Prostate gland (tissue), 2 donors: ENCODE data around the gene CACYBP. TPM values are rescaled to one million over a fixed set of nuclear protein-coding genes. Genes with fewer than 3 reads are reported as not detected.

Experiments used
- DNase-seq: peaks from one replicate; pipeline ENCODE4 v3.0.0-alpha.2; 2019; ENCODE audit warnings: low spot score
- H3K27ac ChIP-seq, 2 donors: fragments of 200-600 bp; sonication (generic); 2 replicates each; pipeline ENCODE4 v1.5.1; 2017 to 2019
- H3K27me3 ChIP-seq: fragments of 200-600 bp; sonication (generic); replicated peaks from 2 replicates; pipeline ENCODE4 v1.5.1; 2019; ENCODE audit not compliant: insufficient read depth
- H3K36me3 ChIP-seq, 2 donors: fragments of 200-600 bp; sonication (generic); 1 replicate in 1 of 2; 2 replicates in 1 of 2; pipeline versions ENCODE4 v1.5.1 to v1.8.1; 2017 to 2019
- H3K4me1 ChIP-seq: fragments of 200-600 bp; sonication (generic); replicated peaks from 2 replicates; pipeline ENCODE4 v1.5.1; 2019
- H3K4me3 ChIP-seq, 2 donors: fragments of 200-600 bp; sonication (generic); 2 replicates each; pipeline ENCODE4 v1.5.1; 2017 to 2019
- H3K9me3 ChIP-seq: fragments of 200-600 bp; sonication (generic); 2 replicates; pipeline ENCODE4 v1.5.1; 2017
- CTCF ChIP-seq, 4 experiments: fragments of 200-600 bp in 2 of 4; fragments of 450-650 bp in 2 of 4; sonication (generic) in 2 of 4; IDR thresholded peaks; 1 replicate in 3 of 4; 2 replicates in 1 of 4; pipeline ENCODE4 v1.5.1; 2016 to 2019; ENCODE audit warnings: antibody characterized with exemption in 4 of 4, mild to moderate bottlenecking in 2 of 4, moderate library complexity in 2 of 4
- POLR2A ChIP-seq: fragments of 450-650 bp; IDR thresholded peaks from one replicate; pipeline ENCODE4 v1.6.1; 2016; ENCODE audit warnings: antibody characterized with exemption, mild to moderate bottlenecking
- POLR2AphosphoS5 ChIP-seq: sonication (generic); formaldehyde crosslinking; IDR thresholded peaks from one replicate; pipeline ENCODE4 v1.6.1; 2017; ENCODE audit warnings: antibody characterized with exemption
- WGBS: methylation state at CpG from one replicate; pipeline ENCODE4 v1.1.5; 2018; 5-methylcytosine and 5-hydroxymethylcytosine counted together
- intact Hi-C: fragments of 100-400 bp; cut with DNase I; formaldehyde crosslinking; loops from one replicate; pipeline ENCODE4 v1.14.2; 2022
- total RNA-seq, 2 donors: library from RNA; depleted of rRNA; stranded (reverse); fragments of >200 nt; gene quantifications; one replicate each; pipeline ENCODE4 v1.1.0, GENCODE V29; 2016

CACYBP gene
- total RNA-seq, 2 donors from 2014 or later = 151 to 199 TPM

GRCh38 chr1:175033953-175034352 lies 34.2 kb downstream of the CACYBP start:
- no peak for DNase-seq

GRCh38 chr1:175034775-175035174 lies 35.0 kb downstream of the CACYBP start:
- intact Hi-C loops = loop anchor here (5.0 kb wide), 2 partner anchors 113 to 283 kb away; no protein-coding TSS in a partner anchor
- WGBS = 62% methylated on average over 2 of the region's 2 CpGs

More at GRCh38 chr1:175033953-175034352, 34.2 kb downstream of the CACYBP start:
- no peak overlapping the region for H3K27ac ChIP-seq
- WGBS = 85% methylated on average over 4 of the region's 4 CpGs
- no peaks in the 10 kb centered on the region for H3K36me3 ChIP-seq
- H3K27me3 ChIP-seq = no peaks in the 10 kb centered on the region
- H3K9me3 ChIP-seq = no peaks in the 10 kb centered on the region
- intact Hi-C loops = loop anchor here (5.0 kb wide), 1 partner anchor 113 kb away; no protein-coding TSS in a partner anchor
- H3K4me3 ChIP-seq = no peak overlapping the region
- no peaks in the 10 kb centered on the region for H3K4me1 ChIP-seq
- TF ChIP-seq CTCF (IDR thresholded peaks at IDR 0.05) (no peak), POLR2AphosphoS5 (no peak), POLR2A (no peak)

GRCh38 chr1:175035865-175036264 lies 36.1 kb downstream of the CACYBP start:
- H3K27me3 ChIP-seq = no peaks in the 10 kb centered on the region
- DNase-seq = no peak
- H3K27ac ChIP-seq = no peak overlapping the region
- no peaks in the 10 kb centered on the region for H3K4me1 ChIP-seq
- intact Hi-C loops = loop anchor here (5.0 kb wide), 1 partner anchor 281 kb away; no protein-coding TSS in a partner anchor
- no peaks in the 10 kb centered on the region for H3K36me3 ChIP-seq
- 89% methylated on average over 6 of the region's 6 CpGs for WGBS
- TF ChIP-seq POLR2A (no peak), CTCF (IDR thresholded peaks at IDR 0.05) (no peak)
- no peak overlapping the region for H3K4me3 ChIP-seq
- H3K9me3 ChIP-seq = no peaks in the 10 kb centered on the region

More at GRCh38 chr1:175034775-175035174, 35.0 kb downstream of the CACYBP start:
- Histone ChIP-seq H3K36me3 (no peaks in the 10 kb centered on the region), H3K9me3 (no peaks in the 10 kb centered on the region), H3K27me3 (no peaks in the 10 kb centered on the region), H3K4me3 (no peak overlapping the region), H3K4me1 (no peaks in the 10 kb centered on the region), H3K27ac (no peak overlapping the region)
- no peak for DNase-seq
- TF ChIP-seq POLR2AphosphoS5 (no peak), POLR2A (no peak), CTCF (IDR thresholded peaks at IDR 0.05) (no peak)

- no peak for DNase-seq
- TF ChIP-seq CTCF (IDR thresholded peaks at IDR 0.05) = no peak
- TF ChIP-seq POLR2AphosphoS5 = no peak
- no peak for TF ChIP-seq POLR2A
- H3K27me3 ChIP-seq = no peaks in the 10 kb centered on the region
- no peak overlapping the region for H3K27ac ChIP-seq
- H3K4me3 ChIP-seq = no peak overlapping the region
- no peaks in the 10 kb centered on the region for H3K36me3 ChIP-seq
- H3K4me1 ChIP-seq = no peaks in the 10 kb centered on the region
- 59% methylated on average over 3 of the region's 3 CpGs for WGBS
- intact Hi-C loops = loop anchor here (5.0 kb wide), 1 partner anchor 281 kb away; no protein-coding TSS in a partner anchor
- no peaks in the 10 kb centered on the region for H3K9me3 ChIP-seq
Measured at GRCh38 chr1:175036476-175036875, 36.7 kb downstream of the CACYBP start.

GRCh38 chr1:175037416-175037815 lies 37.7 kb downstream of the CACYBP start:
- H3K36me3 ChIP-seq = no peaks in the 10 kb centered on the region
- H3K4me3 ChIP-seq = no peak overlapping the region
- no peaks in the 10 kb centered on the region for H3K27me3 ChIP-seq
- no peaks in the 10 kb centered on the region for H3K4me1 ChIP-seq
- WGBS = 67% methylated on average over 7 of the region's 7 CpGs
- no peak for DNase-seq
- H3K9me3 ChIP-seq = no peaks in the 10 kb centered on the region
- TF ChIP-seq POLR2AphosphoS5 (no peak), CTCF (IDR thresholded peaks at IDR 0.05) (no peak), POLR2A (no peak)
- H3K27ac ChIP-seq = no peak overlapping the region
- intact Hi-C loops = loop anchor here (5.0 kb wide), 1 partner anchor 280 kb away; no protein-coding TSS in a partner anchor
